ENCODE data around the gene METTL24. TPM values are rescaled to one million over a fixed set of nuclear protein-coding genes. Genes with fewer than 3 reads are reported as not detected.

Gene METTL24
- total RNA-seq, 1 donor from 2014 or later, result not detected

DNA sequence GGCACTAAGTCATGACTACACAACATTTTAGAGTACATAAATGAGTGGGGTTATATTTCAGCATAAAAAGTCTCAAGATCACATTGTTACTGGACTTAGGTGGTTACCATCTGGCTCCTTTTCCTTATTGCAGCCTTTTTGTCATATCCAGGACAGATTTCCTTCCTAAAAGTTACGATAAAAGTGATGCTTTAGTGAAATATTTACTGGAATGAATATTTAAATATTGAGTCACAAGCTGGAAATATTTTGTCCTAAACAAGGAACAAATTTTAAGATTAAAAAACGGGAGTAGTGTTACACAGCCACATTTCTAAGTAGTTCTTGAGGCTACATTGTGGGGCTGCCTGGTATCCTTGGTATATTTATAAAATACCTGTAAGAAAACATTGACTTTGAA is 125.7 kb downstream of the METTL24 start:
- Mint-ChIP-seq H3K4me1 (peaks cover 2% of the 10 kb centered on the region), H3K27me3 (no peaks in the 10 kb centered on the region), H3K27ac (no peak overlapping the region), H3K36me3 (ENCODE audit: low read depth) (peaks cover 17% of the 10 kb centered on the region), H3K9me3 (no peaks in the 10 kb centered on the region), H3K4me3 (no peak overlapping the region)
- DNase-seq, result no peak
- intact Hi-C loops (cut with micrococcal nuclease), result loop anchor here (5.0 kb wide), 1 partner anchor 50 kb away; the partner anchor contains the start of gene CDC40

DNA sequence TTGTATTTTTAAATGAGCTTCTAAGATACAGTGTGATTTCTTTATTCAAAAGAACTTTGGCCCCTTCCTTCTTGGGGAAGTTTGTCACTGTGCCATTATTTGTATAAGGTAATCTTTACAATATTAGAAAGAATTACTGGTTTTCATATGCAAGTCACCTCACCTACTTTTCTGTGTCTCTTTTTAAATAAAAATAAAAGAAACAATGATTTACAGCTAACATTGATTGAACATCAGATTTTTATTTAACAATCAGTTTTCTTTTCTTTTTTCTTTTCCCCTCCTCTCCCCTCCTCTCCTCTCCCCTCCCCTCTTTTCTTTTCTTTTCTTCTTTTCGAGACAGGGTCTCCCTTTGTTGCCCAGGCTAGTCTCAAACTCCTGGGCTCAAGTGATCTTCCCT is 131.9 kb downstream of the METTL24 start:
- intact Hi-C loops (cut with micrococcal nuclease), result no loop called here
- Mint-ChIP-seq H3K36me3 (ENCODE audit: low read depth) (peaks cover 22% of the 10 kb centered on the region), H3K27ac (peak overlapping the region; percentile 8), H3K4me3 (no peak overlapping the region), H3K9me3 (no peaks in the 10 kb centered on the region), H3K27me3 (no peaks in the 10 kb centered on the region), H3K4me1 (peaks cover 2% of the 10 kb centered on the region)
- no peak for DNase-seq

DNA sequence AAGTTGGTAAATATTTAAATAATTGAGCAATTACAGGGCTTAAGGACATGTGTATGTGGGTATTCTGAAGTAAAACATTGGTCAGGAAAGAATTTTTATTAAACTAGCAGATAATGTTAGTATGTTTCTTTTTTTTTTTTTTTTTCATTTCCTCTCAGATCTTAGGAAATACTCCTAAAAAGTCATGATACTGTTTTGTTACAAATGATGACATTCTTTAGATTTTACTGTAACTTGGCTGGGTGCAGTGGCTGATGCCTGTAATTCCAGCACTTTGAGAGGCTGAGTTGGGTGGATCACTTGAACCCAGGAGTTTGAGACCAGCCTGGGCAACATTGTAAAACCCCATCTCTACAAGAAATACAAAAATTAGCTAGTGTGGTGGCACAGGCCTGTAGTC is 136.4 kb downstream of the METTL24 start:
- no peak overlapping the region for H3K4me3 Mint-ChIP-seq
- H3K27me3 Mint-ChIP-seq, result no peaks in the 10 kb centered on the region
- no peak overlapping the region for H3K27ac Mint-ChIP-seq
- DNase-seq, result no peak
- H3K9me3 Mint-ChIP-seq, result no peaks in the 10 kb centered on the region
- peaks cover 2% of the 10 kb centered on the region for H3K4me1 Mint-ChIP-seq
- H3K36me3 Mint-ChIP-seq (ENCODE audit: low read depth), result peaks cover 36% of the 10 kb centered on the region
- intact Hi-C loops (cut with micrococcal nuclease), result no loop called here

DNA sequence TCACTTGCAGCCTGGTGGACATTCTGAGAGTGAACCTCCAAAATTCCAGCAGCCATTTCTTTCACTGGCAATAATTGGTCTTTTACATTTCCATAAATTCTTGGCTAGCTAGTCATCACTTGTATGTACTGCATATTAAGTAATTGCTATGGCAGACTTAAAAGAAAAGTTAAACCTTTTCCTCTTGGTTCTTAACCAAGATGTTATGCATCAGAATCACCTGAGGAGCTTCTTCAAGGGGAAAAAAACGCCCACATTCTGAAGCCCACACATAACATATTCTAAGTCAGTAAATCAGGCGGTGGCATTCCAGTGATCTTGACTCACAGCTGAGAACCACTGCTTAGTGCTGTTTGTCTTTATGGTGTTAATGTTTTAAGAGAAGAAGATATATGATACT is 140.9 kb downstream of the METTL24 start:
- H3K4me3 Mint-ChIP-seq, result no peak overlapping the region
- no peaks in the 10 kb centered on the region for H3K4me1 Mint-ChIP-seq
- H3K9me3 Mint-ChIP-seq, result no peaks in the 10 kb centered on the region
- no peaks in the 10 kb centered on the region for H3K27me3 Mint-ChIP-seq
- no peak overlapping the region for H3K27ac Mint-ChIP-seq
- no peak for DNase-seq
- intact Hi-C loops (cut with micrococcal nuclease), result no loop called here
- peaks cover 43% of the 10 kb centered on the region for H3K36me3 Mint-ChIP-seq (ENCODE audit: low read depth)

DNA sequence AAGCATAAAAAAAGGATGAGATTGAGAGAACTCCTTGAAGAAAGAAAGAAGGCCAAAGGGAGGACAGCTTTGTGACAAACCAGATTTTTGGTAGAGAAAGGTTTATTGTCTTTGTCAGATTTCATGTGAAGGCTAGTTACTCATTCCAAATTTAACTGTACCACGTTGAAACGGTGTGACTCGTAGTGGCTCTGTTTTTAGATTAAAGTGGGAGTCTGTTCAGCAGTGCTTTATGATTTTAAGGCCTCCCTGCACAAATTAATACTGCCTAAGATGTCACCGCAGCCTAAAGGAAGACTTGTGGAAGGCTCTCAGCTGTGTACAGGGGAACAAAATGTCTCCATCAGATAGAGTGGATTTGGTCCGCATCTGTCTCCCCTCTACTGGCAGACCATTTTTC is 142.0 kb downstream of the METTL24 start:
- no peaks in the 10 kb centered on the region for H3K27me3 Mint-ChIP-seq
- no peaks in the 10 kb centered on the region for H3K4me1 Mint-ChIP-seq
- intact Hi-C loops (cut with micrococcal nuclease), result no loop called here
- DNase-seq, result no peak
- H3K4me3 Mint-ChIP-seq, result no peak overlapping the region
- no peaks in the 10 kb centered on the region for H3K9me3 Mint-ChIP-seq
- peaks cover 49% of the 10 kb centered on the region for H3K36me3 Mint-ChIP-seq (ENCODE audit: low read depth)
- H3K27ac Mint-ChIP-seq, result no peak overlapping the region

DNA sequence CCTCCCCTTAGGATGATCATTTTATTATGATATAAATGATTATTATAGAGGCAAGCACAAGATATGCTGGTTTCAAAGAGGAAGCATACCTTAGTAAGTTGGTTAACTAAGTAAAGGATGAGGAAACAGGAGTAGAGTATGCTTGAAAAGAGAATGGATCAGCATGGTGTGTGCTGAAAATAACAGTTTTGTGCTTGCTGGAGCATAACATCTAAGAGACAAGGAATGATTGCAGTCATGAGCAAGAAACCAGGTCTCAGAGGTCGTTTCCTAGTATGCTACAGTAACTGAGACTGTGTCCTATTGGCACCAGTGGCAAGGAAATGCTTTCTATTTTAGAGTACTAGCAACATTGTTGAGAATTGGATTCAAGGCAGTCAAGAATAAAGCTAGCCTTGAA is 143.8 kb downstream of the METTL24 start:
- DNase-seq, result no peak
- peaks cover 42% of the 10 kb centered on the region for H3K36me3 Mint-ChIP-seq (ENCODE audit: low read depth)
- H3K9me3 Mint-ChIP-seq, result no peaks in the 10 kb centered on the region
- no peak overlapping the region for H3K4me3 Mint-ChIP-seq
- H3K27ac Mint-ChIP-seq, result no peak overlapping the region
- intact Hi-C loops (cut with micrococcal nuclease), result no loop called here
- H3K27me3 Mint-ChIP-seq, result no peaks in the 10 kb centered on the region
- no peaks in the 10 kb centered on the region for H3K4me1 Mint-ChIP-seq

DNA sequence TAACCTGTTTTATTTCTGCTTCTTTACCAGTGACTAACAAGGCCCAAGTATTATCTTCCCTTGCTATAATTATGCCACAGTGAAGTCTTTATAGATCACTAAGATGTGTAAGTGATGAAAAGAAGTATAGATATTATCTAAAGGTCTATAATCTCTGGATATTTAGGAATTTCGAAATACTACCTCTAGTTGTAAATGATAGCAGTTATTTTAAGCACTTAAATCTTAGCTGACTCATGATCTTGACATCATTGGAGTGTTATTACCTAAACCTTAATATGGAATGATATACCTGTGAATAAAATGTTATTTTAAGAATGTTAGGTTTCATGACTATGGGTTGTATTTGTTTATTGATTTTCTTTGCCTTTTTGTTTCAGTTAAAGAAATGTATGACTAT is 146.4 kb downstream of the METTL24 start:
- H3K9me3 Mint-ChIP-seq, result no peaks in the 10 kb centered on the region
- DNase-seq, result no peak
- H3K27ac Mint-ChIP-seq, result no peak overlapping the region
- no peak overlapping the region for H3K4me3 Mint-ChIP-seq
- H3K36me3 Mint-ChIP-seq (ENCODE audit: low read depth), result peaks cover 44% of the 10 kb centered on the region
- no peaks in the 10 kb centered on the region for H3K27me3 Mint-ChIP-seq
- intact Hi-C loops (cut with micrococcal nuclease), result no loop called here
- no peaks in the 10 kb centered on the region for H3K4me1 Mint-ChIP-seq

DNA sequence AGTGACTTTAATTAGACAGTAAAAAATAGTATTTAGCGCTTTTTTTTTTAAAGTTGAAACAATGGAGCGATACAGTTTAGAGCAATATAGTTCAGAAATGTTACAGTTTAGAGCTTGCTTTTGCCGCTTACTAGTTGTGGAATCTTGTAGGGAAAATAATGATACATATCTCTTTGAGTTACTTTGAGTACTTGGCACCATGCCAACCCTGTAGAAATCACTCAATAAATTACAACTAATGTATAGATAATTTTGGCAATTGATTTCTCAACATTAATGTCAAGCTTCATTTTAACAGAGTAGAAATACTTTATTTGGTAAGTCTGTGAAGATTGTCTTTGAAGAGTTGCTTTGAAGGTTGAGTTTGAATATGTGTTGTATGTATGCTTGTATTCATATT is 150.5 kb downstream of the METTL24 start:
- Mint-ChIP-seq H3K9me3 (no peaks in the 10 kb centered on the region), H3K27ac (no peak overlapping the region), H3K27me3 (no peaks in the 10 kb centered on the region), H3K4me1 (no peaks in the 10 kb centered on the region), H3K4me3 (no peak overlapping the region), H3K36me3 (ENCODE audit: low read depth) (peaks cover 27% of the 10 kb centered on the region)
- DNase-seq, result no peak
- intact Hi-C loops (cut with micrococcal nuclease), result no loop called here

DNA sequence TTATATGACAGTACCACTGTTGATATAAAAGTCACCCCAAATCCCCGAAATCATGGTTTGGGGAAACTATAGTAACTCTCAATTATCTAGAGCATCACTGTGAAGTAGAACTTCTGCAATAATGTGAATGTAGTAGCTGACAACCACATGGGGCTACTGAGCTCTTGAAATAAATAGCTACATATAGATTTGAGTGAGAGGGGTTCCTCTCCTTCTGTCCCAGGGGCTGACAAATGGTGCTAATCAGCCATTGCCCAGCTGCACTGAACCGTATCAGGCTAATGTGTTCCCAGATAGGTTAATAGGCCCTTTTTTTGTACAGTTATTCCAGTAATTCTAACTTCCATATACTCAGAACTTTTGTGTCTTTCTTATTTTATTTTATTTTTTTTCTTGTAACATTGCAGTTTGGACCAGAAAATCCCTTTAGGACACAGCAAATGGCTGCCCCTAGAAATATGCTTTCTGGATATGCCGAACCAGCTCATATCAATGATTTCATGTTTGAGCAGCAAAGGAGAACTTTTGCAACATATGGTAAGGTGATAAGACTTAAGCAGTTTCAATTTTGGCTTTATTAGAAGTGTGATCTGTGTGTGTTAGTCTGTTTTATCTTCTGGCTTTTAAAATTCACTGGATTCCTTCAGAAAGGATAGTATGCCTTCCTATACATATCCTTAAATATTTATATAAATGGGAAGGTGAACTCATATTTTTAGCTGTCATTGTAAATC is 156.8 kb downstream of the METTL24 start:
- no peaks in the 10 kb centered on the region for H3K27me3 Mint-ChIP-seq
- no peak overlapping the region for H3K27ac Mint-ChIP-seq
- H3K9me3 Mint-ChIP-seq, result no peaks in the 10 kb centered on the region
- intact Hi-C loops (cut with micrococcal nuclease), result no loop called here
- no peaks in the 10 kb centered on the region for H3K4me1 Mint-ChIP-seq
- no peak for DNase-seq
- H3K4me3 Mint-ChIP-seq, result no peak overlapping the region
- peaks cover 5% of the 10 kb centered on the region for H3K36me3 Mint-ChIP-seq (ENCODE audit: low read depth)

DNA sequence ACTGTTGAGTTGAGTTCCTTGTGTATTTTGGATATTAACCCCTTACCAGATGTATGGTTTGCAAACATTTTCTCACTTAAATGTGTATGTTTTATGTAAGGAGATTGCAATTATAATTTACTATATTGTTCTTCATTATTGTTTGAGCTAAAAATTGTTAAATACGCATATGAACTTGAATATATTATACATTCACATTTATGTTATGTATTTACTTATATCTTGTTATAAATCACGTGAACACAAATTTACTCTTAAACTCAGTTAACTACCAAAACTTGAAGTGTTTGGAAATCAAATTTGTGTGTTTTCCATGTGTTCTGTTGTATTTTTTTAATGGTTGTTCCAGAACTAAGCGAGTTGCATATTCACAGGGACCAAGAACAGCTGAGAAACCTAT is 159.6 kb downstream of the METTL24 start:
- H3K36me3 Mint-ChIP-seq (ENCODE audit: low read depth), result peaks cover 14% of the 10 kb centered on the region
- DNase-seq, result no peak
- intact Hi-C loops (cut with micrococcal nuclease), result no loop called here
- peaks cover 4% of the 10 kb centered on the region for H3K4me1 Mint-ChIP-seq
- H3K9me3 Mint-ChIP-seq, result no peaks in the 10 kb centered on the region
- H3K27ac Mint-ChIP-seq, result no peak overlapping the region
- no peak overlapping the region for H3K4me3 Mint-ChIP-seq
- H3K27me3 Mint-ChIP-seq, result no peaks in the 10 kb centered on the region

DNA sequence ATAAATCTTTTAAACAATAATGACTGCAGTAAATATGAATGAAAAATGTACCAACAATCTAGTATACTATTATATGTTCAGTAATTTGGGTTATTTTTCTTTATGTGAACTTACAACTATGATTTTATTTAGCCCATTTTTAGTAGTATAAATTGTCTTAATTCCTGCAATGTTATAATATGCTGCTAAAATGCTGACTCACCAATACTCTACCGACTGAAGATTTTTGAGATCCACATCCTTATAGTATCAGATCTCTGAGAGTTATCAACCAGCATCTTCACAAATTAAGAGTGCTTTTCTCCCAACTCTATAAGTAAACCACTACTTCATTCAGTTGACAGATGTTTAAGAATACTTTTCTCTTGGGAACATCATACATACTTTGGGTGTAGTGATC is 161.3 kb downstream of the METTL24 start:
- Mint-ChIP-seq H3K27me3 (no peaks in the 10 kb centered on the region), H3K4me3 (no peak overlapping the region), H3K36me3 (ENCODE audit: low read depth) (peaks cover 17% of the 10 kb centered on the region), H3K4me1 (peaks cover 4% of the 10 kb centered on the region), H3K27ac (no peak overlapping the region), H3K9me3 (no peaks in the 10 kb centered on the region)
- DNase-seq, result no peak
- intact Hi-C loops (cut with micrococcal nuclease), result no loop called here

DNA sequence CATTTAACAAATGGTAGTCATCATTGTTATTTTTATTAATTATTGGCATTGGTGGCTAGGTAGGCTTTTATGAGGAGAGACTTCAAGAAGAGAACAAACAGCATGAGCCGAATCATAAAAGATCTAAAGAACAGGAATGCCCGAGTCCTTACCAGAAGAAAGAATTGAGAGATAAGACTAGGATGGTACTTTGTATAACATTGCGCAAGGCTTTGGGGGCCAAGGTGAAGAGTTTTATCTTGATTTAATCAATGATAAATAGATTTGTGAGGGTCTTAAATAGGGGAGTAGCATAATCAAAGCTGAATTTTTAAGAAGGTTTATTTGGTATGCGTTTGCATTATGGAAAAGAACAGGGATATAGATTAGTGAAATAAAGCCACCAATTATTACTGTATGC is 162.5 kb downstream of the METTL24 start:
- peaks cover 17% of the 10 kb centered on the region for H3K36me3 Mint-ChIP-seq (ENCODE audit: low read depth)
- intact Hi-C loops (cut with micrococcal nuclease), result no loop called here
- DNase-seq, result no peak
- peaks cover 4% of the 10 kb centered on the region for H3K4me1 Mint-ChIP-seq
- no peaks in the 10 kb centered on the region for H3K9me3 Mint-ChIP-seq
- H3K27ac Mint-ChIP-seq, result no peak overlapping the region
- no peaks in the 10 kb centered on the region for H3K27me3 Mint-ChIP-seq
- no peak overlapping the region for H3K4me3 Mint-ChIP-seq
